ENCODE results near the gene ZSWIM4. TPM values are rescaled to one million over a fixed set of nuclear protein-coding genes. Genes with fewer than 3 reads are reported as not detected.

ZSWIM4 gene
- polyA plus RNA-seq, 1 donor from 2014 or later = 4.7 TPM

GRCh38 chr19:13859361-13859880, 64.2 kb downstream of the ZSWIM4 start:
- H3K79me2 ChIP-seq (replicated peaks; ENCODE audit: insufficient read depth, low read length) = no peaks in the 10 kb centered on the region
- H3K9me3 ChIP-seq (ENCODE audit: low read length) = no peaks in the 10 kb centered on the region
- TF ChIP-seq, protein P1, sequence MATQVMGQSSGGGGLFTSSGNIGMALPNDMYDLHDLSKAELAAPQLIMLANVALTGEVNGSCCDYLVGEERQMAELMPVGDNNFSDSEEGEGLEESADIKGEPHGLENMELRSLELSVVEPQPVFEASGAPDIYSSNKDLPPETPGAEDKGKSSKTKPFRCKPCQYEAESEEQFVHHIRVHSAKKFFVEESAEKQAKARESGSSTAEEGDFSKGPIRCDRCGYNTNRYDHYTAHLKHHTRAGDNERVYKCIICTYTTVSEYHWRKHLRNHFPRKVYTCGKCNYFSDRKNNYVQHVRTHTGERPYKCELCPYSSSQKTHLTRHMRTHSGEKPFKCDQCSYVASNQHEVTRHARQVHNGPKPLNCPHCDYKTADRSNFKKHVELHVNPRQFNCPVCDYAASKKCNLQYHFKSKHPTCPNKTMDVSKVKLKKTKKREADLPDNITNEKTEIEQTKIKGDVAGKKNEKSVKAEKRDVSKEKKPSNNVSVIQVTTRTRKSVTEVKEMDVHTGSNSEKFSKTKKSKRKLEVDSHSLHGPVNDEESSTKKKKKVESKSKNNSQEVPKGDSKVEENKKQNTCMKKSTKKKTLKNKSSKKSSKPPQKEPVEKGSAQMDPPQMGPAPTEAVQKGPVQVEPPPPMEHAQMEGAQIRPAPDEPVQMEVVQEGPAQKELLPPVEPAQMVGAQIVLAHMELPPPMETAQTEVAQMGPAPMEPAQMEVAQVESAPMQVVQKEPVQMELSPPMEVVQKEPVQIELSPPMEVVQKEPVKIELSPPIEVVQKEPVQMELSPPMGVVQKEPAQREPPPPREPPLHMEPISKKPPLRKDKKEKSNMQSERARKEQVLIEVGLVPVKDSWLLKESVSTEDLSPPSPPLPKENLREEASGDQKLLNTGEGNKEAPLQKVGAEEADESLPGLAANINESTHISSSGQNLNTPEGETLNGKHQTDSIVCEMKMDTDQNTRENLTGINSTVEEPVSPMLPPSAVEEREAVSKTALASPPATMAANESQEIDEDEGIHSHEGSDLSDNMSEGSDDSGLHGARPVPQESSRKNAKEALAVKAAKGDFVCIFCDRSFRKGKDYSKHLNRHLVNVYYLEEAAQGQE (IDR thresholded peaks at IDR 0.05; ENCODE audit: borderline replicate concordance) = no peak
- TF ChIP-seq TAF1 (IDR thresholded peaks at IDR 0.05; ENCODE audit: low read depth) (no peak), SMC3 (conservative IDR thresholded peaks at IDR 0.05; ENCODE audit: poor library complexity) (no peak)
- no peaks in the 10 kb centered on the region for H3K9me2 ChIP-seq (ENCODE audit: insufficient read depth, low read length)
- no peak overlapping the region for H3K27ac ChIP-seq (ENCODE audit: low read length)
- H3K9ac ChIP-seq (ENCODE audit: low read length) = no peak overlapping the region
- no peak overlapping the region for H3K4me3 ChIP-seq (ENCODE audit: low read length)
- H2AFZ ChIP-seq (ENCODE audit: low read depth, low read length) = no peak overlapping the region
- H3K36me3 ChIP-seq (ENCODE audit: insufficient read depth, low read length) = no peaks in the 10 kb centered on the region
- H3K27me3 ChIP-seq (ENCODE audit: insufficient read depth, low read depth, low read length) = no peaks in the 10 kb centered on the region
- H3F3A ChIP-seq (ENCODE audit: insufficient read depth, low read length, poor library complexity, severe bottlenecking) = no peaks in the 10 kb centered on the region
- no peaks in the 10 kb centered on the region for H4K20me1 ChIP-seq (ENCODE audit: insufficient read depth)
- H3K4me2 ChIP-seq (ENCODE audit: low read length) = no peak overlapping the region

GRCh38 chr19:13860679-13861391, 65.6 kb downstream of the ZSWIM4 start:
- no peak overlapping the region for H3K27ac ChIP-seq (ENCODE audit: low read length)
- no peaks in the 10 kb centered on the region for H3K9me3 ChIP-seq (ENCODE audit: low read length)
- no peaks in the 10 kb centered on the region for H3K36me3 ChIP-seq (ENCODE audit: insufficient read depth, low read length)
- no peaks in the 10 kb centered on the region for H3K79me2 ChIP-seq (replicated peaks; ENCODE audit: insufficient read depth, low read length)
- no peak overlapping the region for H3K4me3 ChIP-seq (ENCODE audit: low read length)
- no peaks in the 10 kb centered on the region for H3K9me2 ChIP-seq (ENCODE audit: insufficient read depth, low read length)
- H3K4me2 ChIP-seq (ENCODE audit: low read length) = no peak overlapping the region
- no peak overlapping the region for H2AFZ ChIP-seq (ENCODE audit: low read depth, low read length)
- H3K27me3 ChIP-seq (ENCODE audit: insufficient read depth, low read depth, low read length) = no peaks in the 10 kb centered on the region
- no peaks in the 10 kb centered on the region for H4K20me1 ChIP-seq (ENCODE audit: insufficient read depth)
- H3F3A ChIP-seq (ENCODE audit: insufficient read depth, low read length, poor library complexity, severe bottlenecking) = no peaks in the 10 kb centered on the region
- no peak overlapping the region for H3K9ac ChIP-seq (ENCODE audit: low read length)
- TF ChIP-seq POLR2AphosphoS5 (IDR thresholded peaks at IDR 0.05) (no peak), RAD21 (conservative IDR thresholded peaks at IDR 0.05) (no peak), MXI1 (conservative IDR thresholded peaks at IDR 0.05; ENCODE audit: poor library complexity, severe bottlenecking) (no peak), TAF1 (IDR thresholded peaks at IDR 0.05; ENCODE audit: low read depth) (no peak), EZH2 (IDR thresholded peaks at IDR 0.05; ENCODE audit: borderline replicate concordance, insufficient read depth, low read length, poor library complexity, severe bottlenecking) (no peak)
- TF ChIP-seq, protein P1 (IDR thresholded peaks at IDR 0.05; ENCODE audit: borderline replicate concordance) = no peak

Measured in neural cell (in vitro differentiated cells).